OCI-LY1 (cell line): Measurements from ENCODE around the gene DSG4.

ENCODE experiments used
- H2AFZ ChIP-seq: fragments of 200-600 bp; sonication (generic), shearing (Covaris generic); 2 replicates; pipeline ENCODE4 v1.6.0; 2014; ENCODE audit warnings: antibody characterized with exemption, mild to moderate bottlenecking, low read length
- H3F3A ChIP-seq: fragments of 200-600 bp; sonication (generic), shearing (Covaris generic); 2 replicates; pipeline ENCODE4 v1.6.0; 2014; ENCODE audit warnings: mild to moderate bottlenecking, antibody characterized with exemption, low read length, moderate library complexity; ENCODE audit not compliant: insufficient read depth
- H3K27ac ChIP-seq: fragments of 200-600 bp; sonication (generic); 2 replicates; pipeline ENCODE4 v1.5.1; 2014; ENCODE audit warnings: low read length, mixed run types, mild to moderate bottlenecking, low read depth; ENCODE audit not compliant: poor library complexity, severe bottlenecking
- H3K27me3 ChIP-seq: fragments of 200-600 bp; sonication (generic); 2 replicates; pipeline ENCODE4 v1.6.0; 2014; ENCODE audit warnings: antibody characterized with exemption, mild to moderate bottlenecking, low read length, moderate library complexity; ENCODE audit not compliant: insufficient read depth
- H3K36me3 ChIP-seq: fragments of 200-600 bp; sonication (generic); 2 replicates; pipeline ENCODE4 v1.6.1; 2014; ENCODE audit warnings: mild to moderate bottlenecking, antibody characterized with exemption, low read length, moderate library complexity, mixed read lengths; ENCODE audit not compliant: insufficient read depth
- H3K4me1 ChIP-seq: fragments of 200-600 bp; sonication (generic); 2 replicates; pipeline ENCODE4 v1.5.1; 2014; ENCODE audit warnings: mild to moderate bottlenecking, low read length, moderate library complexity; ENCODE audit not compliant: insufficient read depth, severe bottlenecking
- H3K4me2 ChIP-seq: fragments of 200-600 bp; sonication (generic), shearing (Covaris generic); 2 replicates; pipeline ENCODE4 v1.6.1; 2014; ENCODE audit warnings: low read length
- H3K4me3 ChIP-seq: fragments of 200-600 bp; sonication (generic); 2 replicates; pipeline ENCODE4 v1.5.1; 2014; ENCODE audit warnings: low read length, low read depth, mild to moderate bottlenecking, mixed read lengths; ENCODE audit not compliant: poor library complexity, severe bottlenecking
- H3K79me2 ChIP-seq: fragments of 200-600 bp; shearing (Covaris generic); 2 replicates; pipeline ENCODE4 v1.6.1; 2016; ENCODE audit warnings: mixed run types, low read length, mixed read lengths; ENCODE audit not compliant: insufficient read depth
- H3K9ac ChIP-seq: fragments of 200-600 bp; sonication (generic), shearing (Covaris generic); 2 replicates; pipeline ENCODE4 v1.6.1; 2014; ENCODE audit warnings: mild to moderate bottlenecking, low read length, mixed read lengths
- H3K9me2 ChIP-seq: fragments of 200-600 bp; sonication (generic), shearing (Covaris generic); 2 replicates; pipeline ENCODE4 v1.6.1; 2014; ENCODE audit warnings: low read depth, mild to moderate bottlenecking, low read length, mixed read lengths
- H3K9me3 ChIP-seq: fragments of 200-600 bp; shearing (Covaris generic); 2 replicates; pipeline ENCODE4 v1.6.1; 2014; ENCODE audit warnings: low read length, mixed read lengths
- H4K20me1 ChIP-seq: fragments of 200-600 bp; sonication (generic), shearing (Covaris generic); 2 replicates; pipeline ENCODE4 v1.6.0; 2016; ENCODE audit warnings: mild to moderate bottlenecking, low read length; ENCODE audit not compliant: insufficient read depth
- EZH2 ChIP-seq: fragments of 200-600 bp; sonication (generic), shearing (Covaris generic); IDR thresholded peaks from 2 replicates; pipeline ENCODE4 v1.8.0; 2017; ENCODE audit warnings: borderline replicate concordance, mixed run types, mild to moderate bottlenecking, antibody characterized with exemption, low read length, moderate library complexity, mixed read lengths
- TF ChIP-seq, protein P1 (sequence below): fragments of 200-600 bp; sonication (generic), shearing (Covaris generic); IDR thresholded peaks from 2 replicates; pipeline ENCODE4 v1.5.1; 2017; ENCODE audit warnings: mild to moderate bottlenecking, antibody characterized with exemption, low read length, moderate library complexity, mixed read lengths

DSG4 gene

GRCh38 chr18:31380912-31381311 is 4.3 kb downstream of the DSG4 start:
- H3K9me2 ChIP-seq = no peaks in the 10 kb centered on the region
- no peak overlapping the region for H3K4me3 ChIP-seq
- no peaks in the 10 kb centered on the region for H4K20me1 ChIP-seq
- no peaks in the 10 kb centered on the region for H3K27me3 ChIP-seq
- no peaks in the 10 kb centered on the region for H3F3A ChIP-seq
- H3K4me2 ChIP-seq = no peak overlapping the region
- no peaks in the 10 kb centered on the region for H3K36me3 ChIP-seq
- H3K9ac ChIP-seq = no peak overlapping the region
- H3K27ac ChIP-seq = no peak overlapping the region
- H3K9me3 ChIP-seq = no peaks in the 10 kb centered on the region
- H2AFZ ChIP-seq = no peak overlapping the region
- H3K79me2 ChIP-seq = no peaks in the 10 kb centered on the region
- TF ChIP-seq EZH2 = no peak
- TF ChIP-seq, protein P1, sequence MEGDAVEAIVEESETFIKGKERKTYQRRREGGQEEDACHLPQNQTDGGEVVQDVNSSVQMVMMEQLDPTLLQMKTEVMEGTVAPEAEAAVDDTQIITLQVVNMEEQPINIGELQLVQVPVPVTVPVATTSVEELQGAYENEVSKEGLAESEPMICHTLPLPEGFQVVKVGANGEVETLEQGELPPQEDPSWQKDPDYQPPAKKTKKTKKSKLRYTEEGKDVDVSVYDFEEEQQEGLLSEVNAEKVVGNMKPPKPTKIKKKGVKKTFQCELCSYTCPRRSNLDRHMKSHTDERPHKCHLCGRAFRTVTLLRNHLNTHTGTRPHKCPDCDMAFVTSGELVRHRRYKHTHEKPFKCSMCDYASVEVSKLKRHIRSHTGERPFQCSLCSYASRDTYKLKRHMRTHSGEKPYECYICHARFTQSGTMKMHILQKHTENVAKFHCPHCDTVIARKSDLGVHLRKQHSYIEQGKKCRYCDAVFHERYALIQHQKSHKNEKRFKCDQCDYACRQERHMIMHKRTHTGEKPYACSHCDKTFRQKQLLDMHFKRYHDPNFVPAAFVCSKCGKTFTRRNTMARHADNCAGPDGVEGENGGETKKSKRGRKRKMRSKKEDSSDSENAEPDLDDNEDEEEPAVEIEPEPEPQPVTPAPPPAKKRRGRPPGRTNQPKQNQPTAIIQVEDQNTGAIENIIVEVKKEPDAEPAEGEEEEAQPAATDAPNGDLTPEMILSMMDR = no peak
- H3K4me1 ChIP-seq = no peaks in the 10 kb centered on the region

- Histone ChIP-seq H2AFZ (no peak overlapping the region), H3K36me3 (no peaks in the 10 kb centered on the region), H3K27ac (no peak overlapping the region), H3K4me1 (no peaks in the 10 kb centered on the region), H4K20me1 (no peaks in the 10 kb centered on the region), H3F3A (no peaks in the 10 kb centered on the region), H3K9me2 (no peaks in the 10 kb centered on the region), H3K27me3 (no peaks in the 10 kb centered on the region), H3K9me3 (no peaks in the 10 kb centered on the region), H3K4me3 (no peak overlapping the region), H3K9ac (no peak overlapping the region), H3K79me2 (no peaks in the 10 kb centered on the region), H3K4me2 (no peak overlapping the region)
- TF ChIP-seq EZH2 = no peak
- TF ChIP-seq, protein P1 = no peak
These were observed 5.5 kb downstream of the DSG4 start for GRCh38 chr18:31382107-31382506.

DNA sequence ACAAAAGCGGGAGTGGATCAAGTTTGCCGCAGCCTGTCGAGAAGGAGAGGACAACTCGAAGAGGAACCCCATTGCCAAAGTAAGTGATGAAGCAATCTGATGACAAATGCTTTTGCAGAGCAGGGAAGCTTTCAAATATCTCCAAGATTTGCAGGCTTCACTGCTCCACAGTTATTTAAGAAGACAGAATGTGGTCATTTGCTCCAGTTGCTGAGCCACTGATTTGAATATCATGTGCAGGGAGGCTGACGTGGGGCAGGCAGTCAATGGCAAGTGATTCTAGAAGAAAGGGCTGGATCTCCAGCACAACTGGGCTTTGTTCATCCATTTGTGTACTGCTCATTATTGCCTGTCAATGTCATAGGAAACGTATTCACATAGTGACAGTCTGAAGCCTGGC is 10.2 kb downstream of the DSG4 start:
- H3K27ac ChIP-seq = no peak overlapping the region
- H3K27me3 ChIP-seq = no peaks in the 10 kb centered on the region
- TF ChIP-seq EZH2 = no peak
- TF ChIP-seq, protein P1 = no peak
- H4K20me1 ChIP-seq = no peaks in the 10 kb centered on the region
- no peaks in the 10 kb centered on the region for H3K79me2 ChIP-seq
- no peak overlapping the region for H3K4me3 ChIP-seq
- H3K9me3 ChIP-seq = no peaks in the 10 kb centered on the region
- H2AFZ ChIP-seq = no peak overlapping the region
- no peaks in the 10 kb centered on the region for H3K9me2 ChIP-seq
- no peaks in the 10 kb centered on the region for H3K36me3 ChIP-seq
- no peak overlapping the region for H3K9ac ChIP-seq
- H3F3A ChIP-seq = no peaks in the 10 kb centered on the region
- no peak overlapping the region for H3K4me2 ChIP-seq
- H3K4me1 ChIP-seq = no peaks in the 10 kb centered on the region
